Cardiac muscle cell (in vitro differentiated cells and primary cell): ENCODE results near the gene ANKS1A. TPM values are rescaled to one million over a fixed set of nuclear protein-coding genes. Genes with fewer than 3 reads are reported as not detected.

Experiments used
- DNase-seq, 2 donors: peaks; one replicate each; pipeline versions ENCODE4 v3.0.0 to v3.0.0-alpha.2; 2010 to 2017; ENCODE audit warnings: low read depth in 1 of 2, low spot score in 1 of 2
- H3K27ac ChIP-seq: fragments of 200-600 bp; sonication (generic); 2 replicates; pipeline ENCODE4 v1.5.1; 2016
- H3K27me3 ChIP-seq: fragments of 200-600 bp; sonication (generic); 2 replicates; pipeline ENCODE4 v1.6.0; 2016; ENCODE audit warnings: control low read depth
- H3K36me3 ChIP-seq: fragments of 200-600 bp; sonication (generic); 2 replicates; pipeline ENCODE4 v1.5.1; 2016; ENCODE audit warnings: control low read depth
- H3K4me1 ChIP-seq: fragments of 200-600 bp; sonication (generic); 2 replicates; pipeline ENCODE4 v1.8.1; 2017; ENCODE audit warnings: low read depth, mild to moderate bottlenecking, mixed run types
- H3K4me3 ChIP-seq: fragments of 200-600 bp; sonication (generic); 2 replicates; pipeline ENCODE4 v1.5.1; 2016; ENCODE audit warnings: mild to moderate bottlenecking
- H3K9me3 ChIP-seq: fragments of 200-600 bp; sonication (generic); 2 replicates; pipeline ENCODE4 v1.5.1; 2017; ENCODE audit warnings: low read depth, mild to moderate bottlenecking, control low read depth
- polyA plus RNA-seq: library from polyadenylated mRNA; unstranded; fragments of >200 nt; fragmentation: Nextera tagmentation; extraction: Ambion mirVana; gene quantifications from 2 replicates; pipeline ENCODE4 v1.2.1, GENCODE V29; 2016
- total RNA-seq: library from RNA; depleted of rRNA; stranded (reverse); fragments of >200 nt; gene quantifications from 2 replicates; pipeline ENCODE4 v1.2.3, GENCODE V29; 2016
- TF ChIP-seq, protein P1 (sequence below): IDR thresholded peaks from 2 replicates; pipeline ENCODE4 v1.5.1; 2012; ENCODE audit warnings: low read depth, mild to moderate bottlenecking, low read length

Gene ANKS1A
- total and polyA plus RNA-seq, 2 experiments from 2014 or later: 11.3 to 27.2 TPM

DNA sequence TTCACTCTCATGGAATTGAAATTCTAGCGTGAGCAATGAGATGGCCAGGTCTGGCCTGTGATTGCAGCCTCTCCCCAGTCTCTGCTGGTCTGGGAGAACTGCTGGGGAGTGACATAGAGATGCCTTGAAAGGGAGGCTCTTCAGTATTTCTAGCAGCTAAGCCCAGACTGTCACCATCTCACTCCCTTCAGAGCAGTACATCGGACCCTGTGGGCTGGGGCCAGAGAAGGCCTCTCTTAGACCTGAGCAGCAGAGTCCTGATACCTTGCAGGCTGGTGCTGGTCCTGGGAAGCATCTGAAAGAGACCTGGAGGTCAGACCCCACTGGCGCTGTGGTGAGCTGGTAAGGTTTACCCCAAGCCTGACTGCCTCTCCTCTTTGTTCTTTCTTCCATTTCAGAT, 164.6 kb downstream of the ANKS1A start:
- Histone ChIP-seq H3K36me3 (peaks cover under 1% of the 10 kb centered on the region), H3K9me3 (no peaks in the 10 kb centered on the region), H3K4me1 (peaks cover 3% of the 10 kb centered on the region), H3K4me3 (no peak overlapping the region), H3K27me3 (no peaks in the 10 kb centered on the region), H3K27ac (no peak overlapping the region)
- DNase-seq: no peak
- TF ChIP-seq, protein P1, sequence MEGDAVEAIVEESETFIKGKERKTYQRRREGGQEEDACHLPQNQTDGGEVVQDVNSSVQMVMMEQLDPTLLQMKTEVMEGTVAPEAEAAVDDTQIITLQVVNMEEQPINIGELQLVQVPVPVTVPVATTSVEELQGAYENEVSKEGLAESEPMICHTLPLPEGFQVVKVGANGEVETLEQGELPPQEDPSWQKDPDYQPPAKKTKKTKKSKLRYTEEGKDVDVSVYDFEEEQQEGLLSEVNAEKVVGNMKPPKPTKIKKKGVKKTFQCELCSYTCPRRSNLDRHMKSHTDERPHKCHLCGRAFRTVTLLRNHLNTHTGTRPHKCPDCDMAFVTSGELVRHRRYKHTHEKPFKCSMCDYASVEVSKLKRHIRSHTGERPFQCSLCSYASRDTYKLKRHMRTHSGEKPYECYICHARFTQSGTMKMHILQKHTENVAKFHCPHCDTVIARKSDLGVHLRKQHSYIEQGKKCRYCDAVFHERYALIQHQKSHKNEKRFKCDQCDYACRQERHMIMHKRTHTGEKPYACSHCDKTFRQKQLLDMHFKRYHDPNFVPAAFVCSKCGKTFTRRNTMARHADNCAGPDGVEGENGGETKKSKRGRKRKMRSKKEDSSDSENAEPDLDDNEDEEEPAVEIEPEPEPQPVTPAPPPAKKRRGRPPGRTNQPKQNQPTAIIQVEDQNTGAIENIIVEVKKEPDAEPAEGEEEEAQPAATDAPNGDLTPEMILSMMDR: no peak

DNA sequence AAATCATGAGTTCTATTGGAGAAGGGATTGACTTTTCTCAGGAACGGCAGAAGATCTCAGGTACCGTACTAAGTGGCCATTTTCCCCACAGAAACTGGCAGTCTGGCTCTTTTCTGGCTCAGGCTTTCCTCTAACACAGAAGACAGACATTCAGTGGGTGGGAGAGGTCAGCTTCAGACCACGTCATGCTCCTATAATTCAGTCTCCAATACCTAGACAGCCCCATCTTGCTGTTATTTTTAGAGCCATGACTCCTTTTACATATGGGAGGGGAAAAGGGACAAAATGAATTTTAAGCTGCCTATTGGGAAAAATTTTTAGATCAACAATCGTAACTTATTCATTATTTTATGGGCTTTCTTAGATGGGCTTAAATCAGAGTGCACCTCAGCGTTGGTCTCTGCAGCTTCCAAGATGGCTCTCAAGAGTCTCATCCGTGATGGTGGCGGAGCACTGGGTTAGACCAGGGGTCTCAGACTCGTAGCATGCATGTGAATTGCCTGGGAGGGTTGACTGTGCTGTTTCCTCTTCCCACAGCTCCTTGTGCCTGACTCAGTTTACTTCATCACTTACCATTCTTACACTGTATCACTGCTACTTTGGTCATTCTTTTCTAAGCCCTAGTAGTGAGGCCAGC, 165.2 kb downstream of the ANKS1A start:
- Histone ChIP-seq H3K9me3 (no peaks in the 10 kb centered on the region), H3K27me3 (no peaks in the 10 kb centered on the region), H3K4me3 (no peak overlapping the region), H3K4me1 (no peaks in the 10 kb centered on the region), H3K27ac (no peak overlapping the region), H3K36me3 (peaks cover 6% of the 10 kb centered on the region)
- DNase-seq: no peak
- TF ChIP-seq, protein P1: no peak

DNA sequence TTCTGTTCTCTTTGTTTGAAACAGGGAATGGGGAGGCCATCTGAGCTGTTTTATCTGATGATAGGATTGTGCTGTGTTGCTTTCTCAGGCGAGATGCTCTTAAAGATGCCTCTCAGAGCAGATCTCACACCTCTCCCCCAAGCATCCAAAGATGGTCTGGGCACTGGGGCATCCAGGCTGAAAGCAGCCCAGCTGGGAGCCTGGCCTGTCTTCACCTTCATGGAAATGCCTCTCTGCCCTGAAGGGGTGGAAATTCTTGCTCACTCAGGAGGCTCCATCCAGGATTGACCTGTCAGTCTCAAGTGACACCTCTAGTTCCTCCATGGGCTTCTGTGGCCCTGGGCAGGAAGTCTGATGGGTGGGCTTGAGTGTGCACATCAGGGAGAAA, 165.7 kb downstream of the ANKS1A start:
- Histone ChIP-seq H3K36me3 (peaks cover 7% of the 10 kb centered on the region), H3K27me3 (no peaks in the 10 kb centered on the region), H3K9me3 (no peaks in the 10 kb centered on the region), H3K27ac (no peak overlapping the region), H3K4me3 (no peak overlapping the region), H3K4me1 (no peaks in the 10 kb centered on the region)
- DNase-seq: no peak
- TF ChIP-seq, protein P1: no peak

DNA sequence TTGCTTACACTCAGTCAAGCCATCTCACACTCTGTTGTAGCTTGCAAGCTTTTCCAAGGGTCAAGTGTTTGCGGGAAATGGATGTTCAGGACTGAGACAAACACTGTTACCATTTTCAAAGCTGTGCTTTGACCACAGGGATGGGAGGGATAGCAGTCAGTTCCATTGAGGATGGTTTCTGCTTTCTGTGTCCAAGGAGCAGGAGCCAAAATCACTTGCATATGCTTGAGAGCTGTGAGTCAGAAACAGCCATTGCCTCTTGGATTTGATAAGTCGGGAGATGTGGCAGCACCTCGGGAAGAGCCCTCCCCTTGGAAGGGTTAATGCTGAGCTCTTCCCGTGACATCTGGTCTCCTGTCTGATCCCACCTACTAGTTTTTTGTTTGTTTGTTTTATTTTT, 166.8 kb downstream of the ANKS1A start:
- no peaks in the 10 kb centered on the region for H3K4me1 ChIP-seq
- no peaks in the 10 kb centered on the region for H3K9me3 ChIP-seq
- no peak for DNase-seq
- TF ChIP-seq, protein P1: no peak
- no peak overlapping the region for H3K4me3 ChIP-seq
- peaks cover 7% of the 10 kb centered on the region for H3K36me3 ChIP-seq
- H3K27me3 ChIP-seq: no peaks in the 10 kb centered on the region
- H3K27ac ChIP-seq: no peak overlapping the region

DNA sequence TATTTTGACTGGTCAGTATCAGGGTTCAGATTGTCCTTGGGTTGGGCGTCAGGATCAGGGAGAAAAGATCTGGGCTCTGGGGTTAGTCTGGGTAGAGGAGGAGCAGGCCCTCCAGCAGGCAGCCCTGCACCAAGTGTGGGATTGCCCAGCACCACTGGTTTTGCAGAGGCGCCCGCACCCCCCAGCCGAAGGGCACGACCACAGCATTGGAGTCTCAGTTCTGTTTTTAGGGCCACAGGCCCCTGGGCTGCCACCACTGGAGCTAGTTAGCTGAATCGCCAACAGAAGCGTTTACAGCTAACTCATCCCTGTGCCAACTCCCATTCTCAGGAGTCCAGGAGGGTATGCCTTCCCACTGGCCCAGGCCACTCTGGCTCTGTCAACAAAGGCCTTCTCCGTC, 167.9 kb downstream of the ANKS1A start:
- H3K9me3 ChIP-seq: no peaks in the 10 kb centered on the region
- no peak overlapping the region for H3K4me3 ChIP-seq
- peaks cover 7% of the 10 kb centered on the region for H3K36me3 ChIP-seq
- H3K4me1 ChIP-seq: no peaks in the 10 kb centered on the region
- no peak overlapping the region for H3K27ac ChIP-seq
- no peak for DNase-seq
- H3K27me3 ChIP-seq: no peaks in the 10 kb centered on the region
- TF ChIP-seq, protein P1: no peak
